Suppressor macrophage treated with lipopolysaccharide for 4 hours (primary cell): Measurements from ENCODE around the gene SH3BP1.
"Not testable (repeated sequence)": the region's sequence is repeated elsewhere in the genome, so short reads cannot be mapped to it uniquely, and the experiment has no call there.

ENCODE experiments used
- DNase-seq: peaks from one replicate; pipeline ENCODE4 v3.0.0-alpha.2; 2020

The SH3BP1 gene

GRCh38 chr22:37680191-37680851 lies 40.9 kb downstream of the SH3BP1 start:
- no peak for DNase-seq

DNA sequence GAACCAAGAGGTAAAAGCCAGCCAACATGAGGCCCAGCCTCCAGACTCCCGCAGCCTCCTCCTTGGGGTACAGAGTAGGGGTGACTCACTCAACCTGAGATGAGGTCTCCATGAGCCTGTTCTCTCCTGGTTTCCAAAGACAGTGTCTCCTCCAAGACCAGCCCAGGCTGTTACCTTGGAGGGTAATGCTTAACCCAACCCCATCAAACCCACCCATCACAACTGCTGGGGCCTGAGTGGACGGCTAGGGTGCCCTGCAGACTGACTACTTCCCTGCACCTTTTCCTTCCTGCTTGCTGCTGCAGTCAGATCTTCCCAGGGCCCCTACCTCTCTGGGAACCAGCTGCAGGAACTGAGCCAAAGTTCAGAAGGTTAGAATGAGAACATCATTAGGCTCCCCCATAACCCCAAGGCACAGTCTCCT lies 41.5 kb downstream of the SH3BP1 start:
- no peak for DNase-seq

DNA sequence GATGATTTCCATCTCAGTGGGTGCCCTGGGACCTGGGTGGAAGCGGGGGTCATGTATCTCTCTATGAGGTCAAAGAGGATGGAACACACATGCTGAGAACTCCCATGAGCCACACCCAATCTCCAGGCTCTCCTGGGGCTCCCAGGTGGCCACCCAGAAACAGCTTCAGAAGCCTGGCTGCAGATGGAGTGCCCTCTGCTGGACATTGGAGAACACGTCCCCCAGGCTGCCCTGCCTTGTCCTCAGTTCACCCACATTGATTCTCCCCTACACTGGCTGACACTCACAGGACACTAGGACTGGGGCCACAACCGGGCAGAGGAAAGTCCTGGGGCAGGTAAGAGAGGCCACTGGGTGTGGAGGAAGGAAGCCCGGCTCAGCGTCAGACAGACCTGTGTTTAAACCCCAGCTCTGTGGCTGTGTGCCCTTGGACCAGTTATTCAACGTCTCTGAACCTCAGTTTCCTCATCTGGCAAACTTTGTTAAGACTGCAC lies 42.1 kb downstream of the SH3BP1 start:
- DNase-seq = peak; percentile 78

DNA sequence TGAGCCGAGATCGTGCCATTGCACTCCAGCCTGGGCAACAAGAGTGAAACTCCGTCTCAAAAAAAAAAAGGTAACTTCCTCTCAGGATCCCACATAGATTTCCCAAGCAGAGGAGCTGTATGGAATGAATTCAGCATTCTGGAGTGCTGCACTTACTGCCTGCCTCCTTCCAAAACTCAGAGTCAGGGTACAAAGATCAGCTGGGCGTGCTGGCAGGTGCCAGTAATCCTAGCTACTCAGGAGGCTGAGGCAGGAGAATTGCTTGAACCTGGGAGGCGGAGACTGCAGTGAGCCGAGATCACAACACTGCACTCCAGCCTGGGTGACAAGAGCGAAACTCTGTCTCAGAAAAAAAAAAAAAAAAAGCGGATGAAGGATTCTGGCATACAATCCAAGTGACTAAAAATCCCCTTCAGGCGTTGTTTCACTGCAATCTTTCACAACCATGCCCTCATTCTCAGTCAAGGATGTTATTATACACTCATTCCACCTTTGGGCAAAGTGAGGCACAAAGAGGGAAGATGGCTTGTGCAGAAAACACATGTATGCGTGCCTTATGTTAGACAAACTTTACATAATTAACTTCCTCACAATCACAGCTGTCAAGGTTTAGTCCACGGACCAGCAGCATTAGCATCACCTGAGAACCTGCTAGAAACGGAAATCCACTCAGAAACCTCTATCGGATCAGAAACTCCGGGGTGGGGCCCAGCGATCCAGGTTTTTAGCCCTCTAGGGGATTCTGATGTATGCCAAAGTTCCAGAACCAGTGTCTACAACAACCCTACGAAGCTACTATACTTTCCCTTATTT lies 45.5 kb downstream of the SH3BP1 start:
- DNase-seq = no peak

DNA sequence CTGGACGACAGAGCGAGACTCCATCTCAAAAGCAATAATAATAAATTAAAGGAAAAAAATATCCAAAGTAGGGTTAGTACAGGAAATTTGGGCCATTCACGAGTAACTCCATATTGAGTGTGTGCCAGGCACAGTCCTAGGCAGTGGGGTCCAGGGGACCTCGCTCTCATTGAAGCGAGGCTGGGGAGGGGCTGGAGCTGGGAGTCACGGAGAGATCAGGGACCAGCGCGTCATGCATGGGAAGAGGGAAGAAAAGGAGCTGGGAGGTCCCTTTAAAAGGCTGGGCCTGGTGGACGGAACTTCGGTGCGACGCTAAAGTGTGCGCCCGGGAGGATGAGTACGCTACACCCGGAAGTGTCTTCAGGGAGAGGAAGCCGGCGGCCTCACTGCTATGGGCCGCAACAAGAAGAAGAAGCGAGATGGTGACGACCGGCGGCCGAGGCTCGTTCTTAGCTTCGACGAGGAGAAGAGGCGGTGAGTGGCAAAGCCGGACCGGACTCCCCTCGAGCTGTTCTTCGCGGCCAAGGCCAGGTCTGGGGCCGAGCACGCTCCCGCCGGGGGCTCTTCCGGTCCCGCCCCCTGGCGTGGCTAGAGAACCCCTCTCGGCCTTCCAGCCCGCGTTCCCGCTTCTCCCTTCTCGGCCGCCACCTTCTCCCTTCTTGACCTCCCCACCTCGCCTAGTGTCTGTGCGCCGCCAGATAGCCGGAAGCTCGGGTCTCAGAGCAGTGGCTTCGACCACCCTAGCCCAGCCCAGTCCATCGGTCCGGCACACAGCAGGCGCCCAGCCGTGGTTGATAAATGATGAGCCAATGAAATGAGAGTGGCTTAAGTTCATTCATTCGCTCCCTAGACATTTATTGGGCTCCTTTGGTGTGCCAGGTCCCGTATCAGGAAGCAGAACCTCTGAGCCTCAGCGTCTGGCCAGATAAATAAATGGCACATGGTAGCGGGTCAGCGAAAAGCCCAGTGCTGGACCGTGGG lies 46.8 kb downstream of the SH3BP1 start, which contains the start of gene NOL12:
TSS of gene NOL12 (plus strand) at position 342 of the 981 bp plus-strand sequence. CDS start at position 392, 50 bp downstream.
- peak; percentile 90 for DNase-seq

DNA sequence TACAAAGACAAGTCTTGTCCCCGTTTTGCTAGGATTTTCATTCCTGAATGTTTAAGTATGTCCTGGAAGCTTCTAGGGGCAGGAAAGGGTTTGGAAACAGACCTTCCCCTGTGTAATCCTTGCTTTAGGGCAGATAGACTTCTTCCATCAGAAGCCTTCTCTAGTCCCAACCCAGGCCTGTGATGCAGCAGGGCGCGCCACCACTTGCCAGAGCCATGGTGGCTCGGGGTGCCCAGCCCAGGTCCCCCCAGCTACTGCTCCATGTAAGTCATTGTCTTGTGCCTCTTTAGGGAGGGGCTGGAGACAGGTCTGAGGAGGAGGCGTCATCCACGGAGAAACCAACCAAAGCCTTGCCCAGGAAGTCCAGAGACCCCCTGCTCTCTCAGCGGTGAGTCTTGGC lies 50.9 kb downstream of the SH3BP1 start:
- no peak for DNase-seq

DNA sequence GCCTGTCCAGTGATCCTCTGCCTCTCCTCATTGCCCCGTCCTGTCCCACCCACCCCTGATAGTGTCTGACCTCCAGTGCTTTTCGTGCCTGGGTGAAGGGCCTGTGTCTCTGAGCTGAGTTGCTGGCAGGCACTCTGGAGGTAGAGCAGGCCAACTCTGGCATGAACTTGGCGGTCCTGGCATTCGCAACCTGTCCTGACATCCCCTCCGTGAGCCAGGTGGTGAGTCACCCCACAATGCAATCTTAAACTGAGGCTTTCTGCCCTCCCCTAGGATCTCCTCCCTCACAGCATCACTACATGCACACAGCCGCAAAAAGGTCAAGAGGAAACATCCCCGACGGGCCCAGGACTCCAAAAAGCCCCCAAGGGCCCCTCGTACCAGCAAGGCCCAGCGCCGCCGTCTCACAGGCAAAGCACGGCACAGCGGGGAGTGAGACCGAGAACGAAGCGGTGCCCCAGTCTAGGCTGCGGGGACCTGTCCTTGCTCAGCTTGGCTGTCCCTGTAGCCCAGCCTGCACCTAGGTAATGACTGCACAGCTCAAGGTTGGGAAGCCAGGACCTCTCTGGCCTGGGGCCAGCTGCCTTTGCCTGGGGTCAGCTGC lies 51.5 kb downstream of the SH3BP1 start:
- no peak for DNase-seq

- no peak for DNase-seq
Observed at GRCh38 chr22:37692627-37693285, 53.3 kb downstream of the SH3BP1 start.

DNA sequence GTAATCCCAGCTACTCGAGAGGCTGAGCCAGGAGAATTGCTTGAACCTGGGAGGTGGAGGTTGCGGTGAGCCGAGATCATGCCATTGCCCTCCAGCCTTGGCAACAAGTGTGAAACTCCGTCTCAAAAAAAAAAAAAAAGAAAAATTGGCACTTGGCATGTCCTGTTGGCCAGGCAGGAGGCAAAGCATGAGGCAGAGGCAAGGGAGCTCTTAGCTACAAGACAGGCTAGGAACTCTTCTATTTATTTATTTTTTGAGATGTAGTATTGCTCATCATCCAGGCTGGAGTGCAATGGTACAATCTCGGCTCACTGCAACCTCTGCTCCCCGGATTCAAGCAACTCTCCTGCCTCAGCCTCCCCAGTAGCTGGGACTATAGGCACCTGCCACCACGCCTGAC lies 54.7 kb downstream of the SH3BP1 start:
- DNase-seq = not testable (repeated sequence)

DNA sequence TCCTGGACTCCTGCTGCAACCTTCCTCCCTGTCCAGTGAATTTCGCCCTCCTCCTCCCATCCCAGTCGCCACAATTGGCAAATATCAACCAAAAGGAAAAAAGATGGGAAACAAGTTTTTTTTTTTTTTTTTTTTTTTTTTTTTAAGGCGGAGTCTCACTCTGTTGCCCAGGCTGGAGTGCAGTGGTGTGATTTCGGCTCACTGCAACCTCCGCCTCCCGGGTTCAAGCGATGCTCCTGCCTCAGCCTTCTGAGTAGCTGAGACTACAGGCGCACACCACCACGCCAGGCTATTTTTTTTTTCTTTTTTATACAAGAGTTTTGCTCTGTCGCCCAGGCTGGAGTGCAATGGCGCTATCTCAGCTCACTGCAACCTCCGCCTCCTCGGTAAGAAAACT lies 56.8 kb downstream of the SH3BP1 start:
- not testable (repeated sequence) for DNase-seq

- DNase-seq = peak; percentile 90
Observed at GRCh38 chr22:37696657-37697537, 57.4 kb downstream of the SH3BP1 start, which contains the start of gene TRIOBP. Gene TRIOBP, plus strand, starts transcription at chr22:37697048. Its CDS starts 4,318 bp downstream, at chr22:37701366.

DNA sequence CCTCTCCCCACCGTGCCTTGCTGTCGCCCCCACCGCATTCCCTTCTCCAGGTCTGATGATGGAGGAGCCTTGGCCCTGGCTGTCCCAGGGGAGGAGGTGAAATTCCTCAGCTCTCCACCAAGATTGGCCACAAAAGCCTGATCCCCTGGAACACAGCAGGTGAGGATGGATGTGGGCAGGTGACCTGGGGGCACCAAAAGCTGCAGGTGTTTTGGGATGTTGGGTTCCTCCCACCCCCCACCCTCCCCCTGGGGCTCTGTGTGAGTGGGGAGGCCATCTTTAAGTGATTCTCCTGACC lies 58.0 kb downstream of the SH3BP1 start:
- DNase-seq = no peak

GRCh38 chr22:37701141-37701786 lies 61.8 kb downstream of the SH3BP1 start:
- DNase-seq = peak; percentile 73

GRCh38 chr22:37703906-37704305 lies 64.4 kb downstream of the SH3BP1 start:
- DNase-seq = no peak

- DNase-seq = no peak
Observed at GRCh38 chr22:37704645-37705044, 65.2 kb downstream of the SH3BP1 start.

DNA sequence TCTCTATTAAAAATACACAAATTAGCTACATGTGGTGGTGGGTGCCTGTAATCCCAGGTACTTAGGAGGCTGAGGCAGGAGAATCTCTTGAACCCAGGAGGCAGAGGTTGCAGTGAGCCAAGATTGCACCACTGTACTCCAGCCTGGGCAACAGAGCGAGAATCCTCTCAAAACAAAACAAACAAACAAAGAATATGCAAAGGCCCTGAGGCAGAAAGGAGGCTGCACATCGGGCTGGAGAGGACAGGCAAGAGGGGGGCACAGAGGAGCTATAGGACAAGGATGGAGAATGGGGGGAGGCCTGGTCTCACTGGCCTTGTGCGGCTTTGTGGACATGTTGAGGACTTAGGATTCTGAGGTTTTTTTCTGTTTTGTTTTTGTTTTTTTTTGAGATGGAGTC lies 65.7 kb downstream of the SH3BP1 start:
- no peak for DNase-seq
